Skeletal muscle tissue (tissue), 4 donors: ENCODE measurements around the gene LRIG1. TPM values are rescaled to one million over a fixed set of nuclear protein-coding genes. Genes with fewer than 3 reads are reported as not detected.

Source experiments
- H3K27ac ChIP-seq: one replicate; pipeline ENCODE4 v1.7.0; 2013; ENCODE audit warnings: mild to moderate bottlenecking, low read depth, low read length, inconsistent platforms
- H3K27me3 ChIP-seq, 3 donors: one replicate each; pipeline ENCODE4 v1.7.0; 2013; ENCODE audit warnings: low read length in 3 of 3; ENCODE audit not compliant: control insufficient read depth in 3 of 3, insufficient read depth in 3 of 3
- H3K36me3 ChIP-seq, 3 donors: one replicate each; pipeline ENCODE4 v1.7.0; 2013; ENCODE audit warnings: low read length in 3 of 3; ENCODE audit not compliant: control insufficient read depth in 3 of 3, insufficient read depth in 3 of 3
- H3K4me1 ChIP-seq, 3 donors: one replicate each; pipeline ENCODE4 v1.7.0; 2013; ENCODE audit warnings: low read length in 3 of 3, mild to moderate bottlenecking in 3 of 3; ENCODE audit not compliant: control insufficient read depth in 3 of 3, insufficient read depth in 3 of 3
- H3K4me3 ChIP-seq, 3 donors: one replicate each; pipeline ENCODE4 v1.7.0; 2013; ENCODE audit warnings: low read length in 3 of 3
- H3K9ac ChIP-seq, 3 donors: one replicate each; pipeline ENCODE4 v1.7.0; 2013; ENCODE audit warnings: low read length in 3 of 3, mild to moderate bottlenecking in 3 of 3, moderate library complexity in 2 of 3, low read depth in 1 of 3
- H3K9me3 ChIP-seq, 3 donors: one replicate each; pipeline ENCODE4 v1.7.0; 2013; ENCODE audit warnings: low read length in 3 of 3; ENCODE audit not compliant: control insufficient read depth in 3 of 3
- total RNA-seq: library from RNA; depleted of rRNA; stranded (reverse); fragments of >200 nt; gene quantifications from one replicate; pipeline ENCODE4 v1.2.3, GENCODE V29; 2014
- donor health status: Osteomylitis.

The LRIG1 gene
- total RNA-seq, 1 donor from 2014 or later: 135 TPM

DNA sequence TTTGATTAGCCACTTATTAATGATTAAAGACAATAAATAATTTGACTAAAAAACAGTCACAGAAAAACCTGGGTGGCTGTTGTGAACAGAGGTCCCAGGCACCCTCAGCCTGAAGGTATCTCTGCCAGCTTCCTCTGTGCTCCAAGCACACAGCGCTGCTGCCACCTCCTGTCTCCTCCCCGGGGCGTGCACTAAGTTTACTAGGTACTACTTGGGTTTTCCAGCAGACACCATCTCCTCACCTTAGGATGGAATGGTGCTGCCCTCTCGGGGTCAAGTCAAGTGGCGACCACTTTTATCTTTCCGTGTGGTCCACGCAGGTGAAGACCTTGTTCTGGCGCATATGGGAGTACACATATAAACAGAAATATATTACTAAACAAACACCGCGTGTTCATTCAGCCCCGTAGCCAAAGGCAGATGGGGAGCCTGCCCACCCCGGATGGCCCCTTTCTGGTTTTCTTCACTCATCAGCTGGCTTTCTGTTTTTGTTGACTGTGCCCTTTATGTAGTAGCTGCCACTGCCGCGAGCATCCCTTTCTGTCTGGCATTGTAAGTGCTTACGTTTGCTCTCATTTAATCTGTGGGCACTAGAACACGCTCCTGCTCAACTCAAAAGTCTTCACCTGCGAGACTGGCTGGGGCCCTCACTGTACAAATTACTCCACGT, 128.0 kb downstream of the LRIG1 start:
- no peak overlapping the region for H3K4me3 ChIP-seq
- peaks cover 16 to 25% (median 17%) of the 10 kb centered on the region in 3 donors for H3K4me1 ChIP-seq
- H3K9me3 ChIP-seq: no peaks in the 10 kb centered on the region
- no peak overlapping the region for H3K27ac ChIP-seq
- peaks cover 0 to 9% (median 0%) of the 10 kb centered on the region in 3 donors for H3K36me3 ChIP-seq
- no peak overlapping the region for H3K9ac ChIP-seq
- no peaks in the 10 kb centered on the region for H3K27me3 ChIP-seq

DNA sequence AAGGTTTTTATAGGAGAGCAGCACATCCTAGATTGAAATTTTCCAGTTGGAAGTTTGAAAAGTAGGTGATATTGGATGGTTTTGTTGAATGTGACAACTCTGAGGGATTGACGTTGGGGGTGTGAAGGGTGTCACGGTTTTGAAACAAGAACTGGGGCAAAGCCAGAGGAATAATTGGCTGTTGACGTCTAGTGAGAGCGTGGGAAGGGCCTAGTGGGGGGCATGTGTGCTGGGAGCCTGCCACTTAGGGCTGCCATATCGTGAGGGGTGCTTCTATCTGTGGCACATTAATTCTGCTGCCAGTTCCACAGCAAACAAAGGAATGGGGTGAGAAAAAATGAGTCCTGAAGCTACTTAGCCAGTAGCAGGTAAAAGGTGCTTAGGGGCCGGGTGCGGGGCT, 129.4 kb downstream of the LRIG1 start:
- H3K4me1 ChIP-seq: peaks cover 9 to 23% (median 9%) of the 10 kb centered on the region in 3 donors
- H3K9ac ChIP-seq: no peak overlapping the region
- no peak overlapping the region for H3K4me3 ChIP-seq
- peaks cover 0 to 2% (median 0%) of the 10 kb centered on the region in 3 donors for H3K36me3 ChIP-seq
- no peak overlapping the region for H3K27ac ChIP-seq
- H3K27me3 ChIP-seq: no peaks in the 10 kb centered on the region
- no peaks in the 10 kb centered on the region for H3K9me3 ChIP-seq

DNA sequence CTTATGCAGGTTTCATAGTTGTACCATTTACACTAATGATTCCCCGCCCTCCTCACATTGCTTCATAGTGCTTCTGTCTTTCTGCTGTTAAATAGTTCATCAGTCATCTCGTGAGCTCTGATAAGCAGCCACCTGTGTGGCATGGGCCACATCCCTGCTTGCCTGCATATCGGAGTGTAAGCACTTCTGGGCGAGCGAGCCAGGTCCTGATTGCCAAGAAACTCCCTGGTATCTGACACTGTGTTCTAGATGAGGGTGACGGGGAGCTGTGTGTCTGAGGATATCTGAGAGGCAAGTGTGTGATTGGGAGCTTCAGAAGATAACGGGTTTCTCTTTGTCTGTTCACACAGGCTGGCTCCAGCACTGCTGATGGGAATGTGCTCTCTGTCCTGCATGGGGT, 130.6 kb downstream of the LRIG1 start:
- H3K27ac ChIP-seq: no peak overlapping the region
- no peaks in the 10 kb centered on the region for H3K9me3 ChIP-seq
- H3K4me3 ChIP-seq: no peak overlapping the region
- H3K4me1 ChIP-seq: peaks cover 11 to 28% (median 15%) of the 10 kb centered on the region in 3 donors
- H3K27me3 ChIP-seq: no peaks in the 10 kb centered on the region
- H3K9ac ChIP-seq: no peak overlapping the region
- H3K36me3 ChIP-seq: peaks cover 0 to 2% (median 0%) of the 10 kb centered on the region in 3 donors

DNA sequence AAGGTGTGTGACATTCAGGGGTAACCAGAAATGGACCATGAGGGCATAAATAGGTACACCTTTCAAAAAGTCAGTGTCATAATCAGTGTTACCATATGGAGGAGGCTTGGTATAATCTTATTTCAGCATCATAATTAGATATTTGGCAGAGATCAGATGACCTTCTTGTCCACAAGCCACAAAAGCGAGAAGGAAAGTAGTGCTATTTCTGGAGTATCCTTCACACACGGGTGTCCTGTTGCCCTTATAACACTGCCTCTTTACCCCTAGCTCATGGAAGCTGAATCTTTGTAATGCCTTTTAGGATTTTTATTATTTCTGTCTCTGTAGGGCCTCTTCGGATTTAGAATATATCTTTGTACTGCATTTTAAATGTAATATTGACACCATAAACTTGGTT, 132.8 kb downstream of the LRIG1 start:
- Histone ChIP-seq H3K4me3 (no peak overlapping the region), H3K27me3 (no peaks in the 10 kb centered on the region), H3K4me1 (peaks cover 18 to 31% (median 19%) of the 10 kb centered on the region in 3 donors), H3K9ac (peak overlapping the region in 2 of 3 donors; percentile 11 to 27), H3K36me3 (no peaks in the 10 kb centered on the region), H3K27ac (peak overlapping the region; percentile 43), H3K9me3 (no peaks in the 10 kb centered on the region)

DNA sequence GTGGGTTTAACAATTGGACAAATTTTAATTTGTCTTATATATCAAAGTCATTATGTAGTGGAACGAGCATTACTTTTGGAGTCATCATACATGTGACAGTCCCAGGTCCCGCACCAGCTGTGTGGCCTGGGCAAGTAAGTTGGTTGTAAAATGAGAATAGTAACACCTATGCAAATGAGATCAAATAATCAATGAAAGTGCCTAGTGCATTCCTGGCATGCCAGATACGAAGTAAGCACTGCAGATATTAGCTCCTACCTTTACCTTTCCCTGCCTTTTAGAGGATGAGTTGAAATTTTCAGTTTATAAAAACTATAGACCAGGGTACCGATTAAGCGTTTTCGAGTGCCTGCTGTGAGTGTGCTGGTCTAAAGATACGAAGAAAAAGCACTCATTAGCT, 134.1 kb downstream of the LRIG1 start:
- Histone ChIP-seq H3K36me3 (no peaks in the 10 kb centered on the region), H3K9me3 (no peaks in the 10 kb centered on the region), H3K4me1 (peaks cover 18 to 37% (median 19%) of the 10 kb centered on the region in 3 donors), H3K27me3 (no peaks in the 10 kb centered on the region), H3K9ac (no peak overlapping the region), H3K27ac (no peak overlapping the region), H3K4me3 (no peak overlapping the region)

DNA sequence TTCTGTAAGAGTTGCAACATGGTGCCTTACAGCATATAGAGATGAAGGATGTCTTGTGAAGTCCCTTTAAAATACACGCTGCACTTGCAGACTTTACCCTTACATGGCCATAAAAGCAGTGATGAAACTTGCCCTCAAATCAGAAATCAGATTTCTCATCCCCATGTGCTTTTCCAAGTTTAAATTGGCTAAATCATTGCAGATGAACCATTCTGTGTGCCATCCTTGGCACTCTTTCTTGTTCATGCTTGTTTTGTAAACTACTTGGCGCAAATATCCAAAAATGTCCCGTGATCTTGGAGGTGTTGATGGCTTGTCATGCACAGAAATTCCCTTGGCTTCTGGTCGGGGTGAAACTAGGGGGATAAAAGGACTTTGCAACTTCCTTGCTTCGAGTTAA, 135.7 kb downstream of the LRIG1 start:
- H3K4me3 ChIP-seq: no peak overlapping the region
- H3K9ac ChIP-seq: no peak overlapping the region
- no peaks in the 10 kb centered on the region for H3K36me3 ChIP-seq
- H3K4me1 ChIP-seq: peaks cover 15 to 33% (median 17%) of the 10 kb centered on the region in 3 donors
- no peak overlapping the region for H3K27ac ChIP-seq
- H3K27me3 ChIP-seq: no peaks in the 10 kb centered on the region
- no peaks in the 10 kb centered on the region for H3K9me3 ChIP-seq

DNA sequence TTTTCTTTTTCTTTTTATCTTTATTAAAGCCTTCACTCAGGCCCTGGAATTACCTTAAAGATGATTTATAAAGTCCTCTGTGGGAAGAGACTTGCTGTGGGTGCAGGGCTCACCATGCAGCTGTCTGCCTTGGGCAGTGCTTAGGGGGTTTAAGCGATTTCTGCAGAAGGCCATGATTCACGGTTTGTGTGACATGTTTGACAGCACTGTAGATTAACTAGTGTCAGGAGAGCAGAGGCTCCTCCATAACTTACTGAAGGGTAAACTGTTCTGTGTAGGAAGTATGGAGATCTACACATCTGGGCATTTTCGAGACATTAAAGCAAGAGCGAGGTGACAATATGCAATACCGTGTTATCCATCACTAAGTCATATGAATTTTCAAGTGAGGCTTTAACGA, 137.7 kb downstream of the LRIG1 start:
- no peak overlapping the region for H3K27ac ChIP-seq
- H3K4me1 ChIP-seq: peaks cover 9 to 25% (median 12%) of the 10 kb centered on the region in 3 donors
- no peaks in the 10 kb centered on the region for H3K36me3 ChIP-seq
- H3K4me3 ChIP-seq: no peak overlapping the region
- H3K9ac ChIP-seq: no peak overlapping the region
- H3K27me3 ChIP-seq: no peaks in the 10 kb centered on the region
- H3K9me3 ChIP-seq: no peaks in the 10 kb centered on the region

DNA sequence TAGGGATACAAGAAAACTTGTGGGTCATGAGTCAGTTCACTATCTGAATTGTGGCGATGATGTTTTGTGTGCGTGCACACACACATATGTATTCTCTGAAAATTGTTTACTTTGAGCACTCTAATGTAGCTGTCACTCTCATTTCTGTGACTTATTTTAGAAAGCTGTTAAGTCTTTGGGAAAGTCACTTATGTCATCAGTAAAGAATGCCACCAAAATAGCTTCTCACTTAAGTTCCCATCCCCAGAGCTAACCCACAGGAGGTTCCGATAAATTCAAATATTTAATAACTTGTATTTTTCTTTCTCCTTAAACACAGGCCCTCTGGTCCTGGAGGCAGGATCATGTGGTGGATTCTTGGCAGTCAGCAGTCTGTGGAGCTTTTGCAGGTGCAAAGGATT, 138.3 kb downstream of the LRIG1 start:
- H3K27me3 ChIP-seq: no peaks in the 10 kb centered on the region
- no peaks in the 10 kb centered on the region for H3K36me3 ChIP-seq
- no peak overlapping the region for H3K4me3 ChIP-seq
- H3K9me3 ChIP-seq: no peaks in the 10 kb centered on the region
- H3K27ac ChIP-seq: peak overlapping the region; percentile 9
- H3K9ac ChIP-seq: no peak overlapping the region
- H3K4me1 ChIP-seq: peaks cover 9 to 21% (median 10%) of the 10 kb centered on the region in 3 donors

DNA sequence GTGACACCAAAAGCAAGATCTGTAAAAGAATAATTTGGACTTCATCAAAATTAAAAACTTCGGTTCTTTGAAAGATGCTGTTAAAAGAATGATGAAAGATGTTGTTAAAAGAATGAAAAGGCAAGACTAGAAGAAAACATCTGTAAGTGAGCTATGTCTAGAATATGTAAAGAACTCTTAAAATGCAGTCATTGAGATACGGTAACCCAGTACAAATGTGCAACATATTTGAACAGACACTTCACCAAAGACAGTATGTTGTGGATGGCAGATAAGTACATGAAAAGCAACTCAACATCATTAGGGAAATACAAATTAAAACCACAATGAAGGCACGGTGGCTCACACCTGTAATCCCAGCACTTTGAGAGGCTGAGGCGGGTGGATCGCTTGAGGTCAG, 139.5 kb downstream of the LRIG1 start:
- H3K9me3 ChIP-seq: no peaks in the 10 kb centered on the region
- H3K27ac ChIP-seq: no peak overlapping the region
- H3K36me3 ChIP-seq: no peaks in the 10 kb centered on the region
- no peaks in the 10 kb centered on the region for H3K27me3 ChIP-seq
- H3K4me3 ChIP-seq: no peak overlapping the region
- peaks cover 9 to 15% (median 10%) of the 10 kb centered on the region in 3 donors for H3K4me1 ChIP-seq
- H3K9ac ChIP-seq: no peak overlapping the region

DNA sequence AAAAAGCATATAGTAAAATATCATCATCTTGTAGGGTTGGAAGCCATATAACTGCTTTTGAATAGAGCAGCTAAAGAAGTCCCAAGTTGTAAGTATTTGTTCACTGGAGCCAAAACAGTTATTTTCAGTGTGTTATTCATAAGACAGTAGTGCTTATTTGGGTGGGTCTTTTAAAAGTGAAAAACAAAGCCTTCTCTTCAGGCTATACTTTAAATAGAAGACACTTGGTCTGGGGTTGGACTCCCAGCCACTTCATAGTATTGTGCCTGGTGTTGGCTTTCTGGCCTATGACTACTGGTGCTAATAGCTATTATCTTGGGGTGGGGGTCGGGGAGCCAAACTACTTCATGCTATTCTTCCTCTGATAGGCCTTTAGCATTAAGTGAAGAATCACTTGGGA, 144.8 kb downstream of the LRIG1 start:
- no peak overlapping the region for H3K9ac ChIP-seq
- H3K4me1 ChIP-seq: no peaks in the 10 kb centered on the region

More for the DNA sequence above, 144.8 kb downstream of the LRIG1 start:
- Histone ChIP-seq H3K27me3 (no peaks in the 10 kb centered on the region), H3K4me3 (no peak overlapping the region), H3K9me3 (no peaks in the 10 kb centered on the region), H3K27ac (no peak overlapping the region), H3K36me3 (no peaks in the 10 kb centered on the region)
